GM23338 (cell line): ENCODE data around the gene AP5Z1. TPM values are rescaled to one million over a fixed set of nuclear protein-coding genes. Genes with fewer than 3 reads are reported as not detected.

Experiments used
- ATAC-seq: fragments of 200-7000 bp; cut with Tn5 transposase; 3 replicates; pipeline ENCODE4 v1.9.1; 2020
- DNase-seq: peaks from one replicate; pipeline ENCODE4 v3.0.0-alpha.2; 2015; ENCODE audit warnings: low spot score
- H2AFZ ChIP-seq: fragments of 200-600 bp; sonication (generic); 2 replicates; pipeline ENCODE4 v1.8.0; 2016; ENCODE audit warnings: antibody characterized with exemption, mild to moderate bottlenecking, moderate library complexity
- H3F3A ChIP-seq: fragments of 200-600 bp; sonication (generic); replicated peaks from 2 replicates; pipeline ENCODE4 v1.8.0; 2017; ENCODE audit warnings: antibody characterized with exemption, mixed run types, low read depth
- H3K27ac ChIP-seq: fragments of 200-600 bp; sonication (generic); 2 replicates; pipeline ENCODE4 v1.6.1; 2016; ENCODE audit warnings: low read depth
- H3K27me3 ChIP-seq: fragments of 200-600 bp; sonication (generic); 2 replicates; pipeline ENCODE4 v1.8.0; 2016; ENCODE audit warnings: mild to moderate bottlenecking, mixed run types, moderate library complexity; ENCODE audit not compliant: insufficient read depth
- H3K36me3 ChIP-seq: fragments of 200-600 bp; sonication (generic); 2 replicates; pipeline ENCODE4 v1.8.0; 2016; ENCODE audit warnings: mild to moderate bottlenecking; ENCODE audit not compliant: insufficient read depth
- H3K4me1 ChIP-seq: fragments of 200-600 bp; sonication (generic); 2 replicates; pipeline ENCODE4 v1.8.0; 2016; ENCODE audit warnings: mild to moderate bottlenecking, moderate library complexity; ENCODE audit not compliant: insufficient read depth
- H3K4me2 ChIP-seq: fragments of 200-600 bp; sonication (generic); 2 replicates; pipeline ENCODE4 v1.7.1; 2017; ENCODE audit warnings: mixed run types
- H3K4me3 ChIP-seq: fragments of 200-600 bp; sonication (generic); 2 replicates; pipeline ENCODE4 v1.6.1; 2016; ENCODE audit warnings: mixed run types
- H3K79me2 ChIP-seq: fragments of 200-600 bp; sonication (generic); replicated peaks from 2 replicates; pipeline ENCODE4 v1.8.0; 2017; ENCODE audit warnings: mild to moderate bottlenecking; ENCODE audit not compliant: insufficient read depth
- H3K9me2 ChIP-seq: fragments of 200-600 bp; sonication (generic); 2 replicates; pipeline ENCODE4 v1.8.0; 2017; ENCODE audit not compliant: insufficient read depth
- H4K20me1 ChIP-seq: fragments of 200-600 bp; sonication (generic); replicated peaks from 2 replicates; pipeline ENCODE4 v1.8.0; 2017; ENCODE audit warnings: mild to moderate bottlenecking; ENCODE audit not compliant: insufficient read depth
- H3K27ac Mint-ChIP-seq: 2 replicates; pipeline ENCODE4 v1.8.0; 2020; ENCODE audit warnings: inconsistent platforms, mild to moderate bottlenecking, moderate library complexity, mixed read lengths
- H3K27me3 Mint-ChIP-seq: 3 replicates; pipeline ENCODE4 v1.8.0; 2022; ENCODE audit warnings: low read depth, mild to moderate bottlenecking, moderate library complexity, mixed read lengths, inconsistent platforms; ENCODE audit not compliant: insufficient read depth, poor library complexity
- H3K36me3 Mint-ChIP-seq: 3 replicates; pipeline ENCODE4 v1.8.0; 2021; ENCODE audit warnings: low read depth, mild to moderate bottlenecking, inconsistent platforms, moderate library complexity, mixed read lengths
- H3K4me1 Mint-ChIP-seq: 3 replicates; pipeline ENCODE4 v1.8.0; 2020; ENCODE audit warnings: mild to moderate bottlenecking, inconsistent platforms, mixed read lengths
- H3K4me3 Mint-ChIP-seq: 3 replicates; pipeline ENCODE4 v1.8.0; 2021; ENCODE audit warnings: moderate library complexity, mild to moderate bottlenecking, inconsistent platforms, mixed read lengths
- H3K9me3 Mint-ChIP-seq: 3 replicates; pipeline ENCODE4 v1.8.0; 2020; ENCODE audit warnings: moderate library complexity, mild to moderate bottlenecking, inconsistent platforms, mixed read lengths
- CREB1 ChIP-seq: fragments of 250-450 bp; sonication (Bioruptor Pico); IDR thresholded peaks from 2 replicates; pipeline ENCODE4 v1.5.0; 2020; ENCODE audit warnings: low read depth, mild to moderate bottlenecking, moderate library complexity
- ETS1 ChIP-seq: IDR thresholded peaks from 2 replicates; pipeline ENCODE4 v1.6.1; 2016; ENCODE audit warnings: antibody characterized with exemption
- EZH2 ChIP-seq: fragments of 200-600 bp; sonication (generic); IDR thresholded peaks from one replicate; pipeline ENCODE4 v1.8.0; 2017; ENCODE audit warnings: antibody characterized with exemption, mild to moderate bottlenecking, low read depth; ENCODE audit not compliant: unreplicated experiment
- EZH2phosphoT487 ChIP-seq: fragments of 200-600 bp; sonication (generic); IDR thresholded peaks from one replicate; pipeline ENCODE4 v1.8.1; 2018; ENCODE audit warnings: antibody characterized with exemption; ENCODE audit not compliant: unreplicated experiment
- JUNB ChIP-seq: IDR thresholded peaks from one replicate; pipeline ENCODE4 v1.6.1; 2016; ENCODE audit warnings: antibody characterized with exemption; ENCODE audit not compliant: unreplicated experiment
- NANOG ChIP-seq: IDR thresholded peaks from 2 replicates; pipeline ENCODE4 v1.6.1; 2016; ENCODE audit warnings: antibody characterized with exemption, borderline replicate concordance
- POLR2AphosphoS5 ChIP-seq: IDR thresholded peaks from 2 replicates; pipeline ENCODE4 v1.6.1; 2016; ENCODE audit warnings: antibody characterized with exemption, low read depth
- REST ChIP-seq: IDR thresholded peaks from one replicate; pipeline ENCODE4 v1.6.1; 2018; ENCODE audit warnings: antibody characterized with exemption; ENCODE audit not compliant: unreplicated experiment
- STAT1 ChIP-seq: IDR thresholded peaks from one replicate; pipeline ENCODE4 v1.6.1; 2016; ENCODE audit warnings: antibody characterized with exemption; ENCODE audit not compliant: unreplicated experiment
- ZNF114 ChIP-seq: fragments of 250-450 bp; sonication (Bioruptor Pico); IDR thresholded peaks from 2 replicates; pipeline ENCODE4 v1.5.0; 2020; ENCODE audit warnings: mild to moderate bottlenecking, moderate library complexity
- ZNF331 ChIP-seq: fragments of 250-450 bp; sonication (Bioruptor Pico); IDR thresholded peaks from 2 replicates; pipeline ENCODE4 v1.5.0; 2020; ENCODE audit warnings: low read depth, mild to moderate bottlenecking, moderate library complexity
- ZNF462 ChIP-seq: fragments of 250-450 bp; sonication (Bioruptor Pico); IDR thresholded peaks from 2 replicates; pipeline ENCODE4 v1.5.0; 2020; ENCODE audit warnings: mild to moderate bottlenecking, moderate library complexity
- polyA plus RNA-seq: library from polyadenylated mRNA; unstranded; fragments of >200 nt; fragmentation: Nextera tagmentation; extraction: Ambion mirVana; gene quantifications from 2 replicates; pipeline ENCODE4 v1.2.1, GENCODE V29; 2016
- total RNA-seq: library from RNA; depleted of rRNA; stranded (reverse); fragments of >200 nt; shearing (Covaris generic); gene quantifications from 2 replicates; pipeline ENCODE4 v1.2.3, GENCODE V29; 2014
- TF ChIP-seq, protein P1 (sequence below), 2 experiments: fragments of 200-600 bp in 1 of 2; sonication (generic) in 1 of 2; conservative IDR thresholded peaks; 2 replicates each; pipeline versions ENCODE4 v1.5.1 to v1.6.1; 2016 to 2017; ENCODE audit warnings: antibody characterized with exemption in 2 of 2, low read depth in 2 of 2, mild to moderate bottlenecking in 2 of 2, moderate library complexity in 1 of 2

The AP5Z1 gene
- total and polyA plus RNA-seq, 2 experiments from 2014 or later = 16.3 to 31.2 TPM

DNA sequence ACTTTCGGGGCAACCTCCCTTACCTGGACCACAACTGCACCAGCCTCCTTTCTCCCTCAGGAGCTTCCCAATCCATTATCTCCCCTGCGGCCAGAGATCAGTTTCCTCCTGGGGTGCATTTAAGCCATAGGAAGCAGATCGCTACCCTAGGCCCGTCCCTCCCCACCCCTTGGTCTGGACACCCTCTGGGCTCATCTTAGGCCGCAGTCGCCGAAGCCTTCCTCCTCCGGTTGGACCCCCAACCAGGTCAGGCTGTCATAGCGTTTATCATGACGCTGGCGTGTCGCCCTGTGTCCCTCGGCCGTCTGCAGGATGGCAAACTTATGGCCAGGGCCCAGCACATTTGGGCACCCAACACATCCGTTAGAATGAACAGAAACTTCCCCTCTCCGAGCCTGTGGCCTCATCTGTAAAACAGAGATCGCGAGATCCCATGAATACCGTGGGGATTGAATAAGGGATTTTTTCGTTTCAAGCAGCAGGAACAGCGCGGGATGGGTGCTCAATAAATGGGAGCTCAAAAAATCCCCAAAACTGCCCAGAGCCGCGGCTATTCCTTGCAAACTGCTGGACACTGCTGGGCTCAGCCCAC, 669 bp upstream of the AP5Z1 start:
- no peaks in the 10 kb centered on the region for H3K36me3 Mint-ChIP-seq
- peak overlapping the region; percentile 93 for H3K4me2 ChIP-seq
- H3K27ac ChIP-seq = peak overlapping the region; percentile 93
- H3K27ac Mint-ChIP-seq = peak overlapping the region; percentile 95
- peaks cover 31% of the 10 kb centered on the region for H3K79me2 ChIP-seq
- peaks cover 9% of the 10 kb centered on the region; the same call in 2 of the 3 replicates for H3K4me1 Mint-ChIP-seq
- H3K4me3 ChIP-seq = peak overlapping the region; percentile 95
- DNase-seq = no peak
- peaks cover 11% of the 10 kb centered on the region for H3K27me3 Mint-ChIP-seq
- ATAC-seq = peak; percentile 13
- no peaks in the 10 kb centered on the region for H3K36me3 ChIP-seq
- H3K27me3 ChIP-seq = no peaks in the 10 kb centered on the region
- no peaks in the 10 kb centered on the region for H3F3A ChIP-seq
- H3K9me3 Mint-ChIP-seq = no peaks in the 10 kb centered on the region; the same call in 2 of the 3 replicates
- no peaks in the 10 kb centered on the region; the same call in 1 of the 2 replicates for H4K20me1 ChIP-seq
- peaks cover 5% of the 10 kb centered on the region; the same call in 1 of the 2 replicates for H3K4me1 ChIP-seq
- H2AFZ ChIP-seq = peak overlapping the region; percentile 91; the same call in 1 of the 2 replicates
- TF ChIP-seq CREB1 (CRISPR knock-in tag) = no peak
- no peak for TF ChIP-seq EZH2
- no peak for TF ChIP-seq ZNF331
- TF ChIP-seq ZNF462 (CRISPR knock-in tag) = no peak
- no peak for TF ChIP-seq POLR2AphosphoS5
- no peak for TF ChIP-seq REST
- no peak for TF ChIP-seq JUNB
- TF ChIP-seq NANOG = no peak
- no peak for TF ChIP-seq ZNF114 (CRISPR knock-in tag)
- TF ChIP-seq EZH2phosphoT487 = no peak
- TF ChIP-seq STAT1 = no peak
- no peak for TF ChIP-seq ETS1
- TF ChIP-seq, protein P1, sequence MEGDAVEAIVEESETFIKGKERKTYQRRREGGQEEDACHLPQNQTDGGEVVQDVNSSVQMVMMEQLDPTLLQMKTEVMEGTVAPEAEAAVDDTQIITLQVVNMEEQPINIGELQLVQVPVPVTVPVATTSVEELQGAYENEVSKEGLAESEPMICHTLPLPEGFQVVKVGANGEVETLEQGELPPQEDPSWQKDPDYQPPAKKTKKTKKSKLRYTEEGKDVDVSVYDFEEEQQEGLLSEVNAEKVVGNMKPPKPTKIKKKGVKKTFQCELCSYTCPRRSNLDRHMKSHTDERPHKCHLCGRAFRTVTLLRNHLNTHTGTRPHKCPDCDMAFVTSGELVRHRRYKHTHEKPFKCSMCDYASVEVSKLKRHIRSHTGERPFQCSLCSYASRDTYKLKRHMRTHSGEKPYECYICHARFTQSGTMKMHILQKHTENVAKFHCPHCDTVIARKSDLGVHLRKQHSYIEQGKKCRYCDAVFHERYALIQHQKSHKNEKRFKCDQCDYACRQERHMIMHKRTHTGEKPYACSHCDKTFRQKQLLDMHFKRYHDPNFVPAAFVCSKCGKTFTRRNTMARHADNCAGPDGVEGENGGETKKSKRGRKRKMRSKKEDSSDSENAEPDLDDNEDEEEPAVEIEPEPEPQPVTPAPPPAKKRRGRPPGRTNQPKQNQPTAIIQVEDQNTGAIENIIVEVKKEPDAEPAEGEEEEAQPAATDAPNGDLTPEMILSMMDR (conservative IDR thresholded peaks at IDR 0.05; ENCODE audit: low read depth in 2 of 2) = no peak
- no peaks in the 10 kb centered on the region for H3K9me2 ChIP-seq
- peak overlapping the region; percentile 98 for H3K4me3 Mint-ChIP-seq
